ENCODE measurements around the gene C10orf120. TPM values are rescaled to one million over a fixed set of nuclear protein-coding genes. Genes with fewer than 3 reads are reported as not detected.

C10orf120 gene
- total RNA-seq, 4 donors from 2014 or later, result not detected

- no peak overlapping the region for H3K27ac ChIP-seq (replicated peaks in 1 of 4)
- intact Hi-C loops (cut with DNase I), result no loop called here
These were observed 40.5 kb downstream of the C10orf120 start for GRCh38 chr10:122659126-122659525.

GRCh38 chr10:122658356-122659049 is 41.1 kb downstream of the C10orf120 start:
- Histone ChIP-seq H3K4me1 (no peaks in the 10 kb centered on the region), H3K36me3 (no peaks in the 10 kb centered on the region), H3K27ac (replicated peaks in 1 of 4) (no peak overlapping the region), H3K9me3 (no peaks in the 10 kb centered on the region), H3K4me3 (no peak overlapping the region), H3K27me3 (peaks cover 0 to 12% (median 0%) of the 10 kb centered on the region in 4 donors)
- intact Hi-C loops (cut with DNase I), result no loop called here
- TF ChIP-seq CTCF (IDR thresholded peaks at IDR 0.05), result no peak
- no peak for DNase-seq (ENCODE audit: extremely low spot score)
- 90% methylated on average over 7 of the region's 8 CpGs for WGBS

More at GRCh38 chr10:122659126-122659525, 40.5 kb downstream of the C10orf120 start:
- peaks cover 0 to 17% (median 0%) of the 10 kb centered on the region in 4 donors for H3K27me3 ChIP-seq
- WGBS, result 73% methylated on average over 6 of the region's 6 CpGs
- TF ChIP-seq CTCF (IDR thresholded peaks at IDR 0.05), result no peak
- TF ChIP-seq POLR2AphosphoS5 (IDR thresholded peaks at IDR 0.05), result no peak
- no peaks in the 10 kb centered on the region for H3K4me1 ChIP-seq
- no peak overlapping the region for H3K4me3 ChIP-seq
- H3K9me3 ChIP-seq, result no peaks in the 10 kb centered on the region
- H3K36me3 ChIP-seq, result no peaks in the 10 kb centered on the region
- no peak for DNase-seq (ENCODE audit: extremely low spot score)

GRCh38 chr10:122657729-122658128 is 41.9 kb downstream of the C10orf120 start:
- H3K36me3 ChIP-seq, result no peaks in the 10 kb centered on the region
- no peaks in the 10 kb centered on the region for H3K9me3 ChIP-seq
- intact Hi-C loops (cut with DNase I), result no loop called here
- peaks cover 0 to 12% (median 0%) of the 10 kb centered on the region in 4 donors for H3K27me3 ChIP-seq
- no peaks in the 10 kb centered on the region for H3K4me1 ChIP-seq
- 43% methylated on average over 3 of the region's 3 CpGs for WGBS
- H3K4me3 ChIP-seq, result no peak overlapping the region
- DNase-seq (ENCODE audit: extremely low spot score), result no peak
- H3K27ac ChIP-seq (replicated peaks in 1 of 4), result no peak overlapping the region
- TF ChIP-seq POLR2AphosphoS5 (IDR thresholded peaks at IDR 0.05), result no peak
- TF ChIP-seq CTCF (IDR thresholded peaks at IDR 0.05), result no peak
- TF ChIP-seq EP300 (IDR thresholded peaks at IDR 0.05), result no peak
- TF ChIP-seq POLR2A (IDR thresholded peaks at IDR 0.05; ENCODE audit: low read depth), result no peak

GRCh38 chr10:122657255-122657654 is 42.4 kb downstream of the C10orf120 start:
- intact Hi-C loops (cut with DNase I), result no loop called here
- DNase-seq (ENCODE audit: extremely low spot score), result no peak
- no peak for TF ChIP-seq POLR2AphosphoS5 (IDR thresholded peaks at IDR 0.05)
- no peaks in the 10 kb centered on the region for H3K36me3 ChIP-seq
- H3K4me3 ChIP-seq, result no peak overlapping the region
- H3K9me3 ChIP-seq, result no peaks in the 10 kb centered on the region
- peaks cover 0 to 10% (median 0%) of the 10 kb centered on the region in 4 donors for H3K27me3 ChIP-seq
- no peak overlapping the region for H3K27ac ChIP-seq (replicated peaks in 1 of 4)
- H3K4me1 ChIP-seq, result no peaks in the 10 kb centered on the region
- 72% methylated on average over 3 of the region's 4 CpGs for WGBS

- Histone ChIP-seq H3K27me3 (peaks cover 0 to 5% (median 0%) of the 10 kb centered on the region in 4 donors), H3K4me1 (no peaks in the 10 kb centered on the region), H3K4me3 (no peak overlapping the region), H3K36me3 (no peaks in the 10 kb centered on the region), H3K27ac (replicated peaks in 1 of 4) (no peak overlapping the region), H3K9me3 (no peaks in the 10 kb centered on the region)
- TF ChIP-seq POLR2AphosphoS5 (IDR thresholded peaks at IDR 0.05) (no peak), EP300 (IDR thresholded peaks at IDR 0.05) (no peak), POLR2A (IDR thresholded peaks at IDR 0.05; ENCODE audit: low read depth) (no peak), CTCF (IDR thresholded peaks at IDR 0.05) (no peak)
- DNase-seq (ENCODE audit: extremely low spot score), result no peak
- WGBS, result 93% methylated on average over 2 of the region's 5 CpGs
- intact Hi-C loops (cut with DNase I), result no loop called here
These were observed 42.9 kb downstream of the C10orf120 start for GRCh38 chr10:122656741-122657140.

Data from esophagus muscularis mucosa (tissue), 4 donors.